ENCODE results near the gene DEPDC4.
"Not testable (repeated sequence)": the region's sequence is repeated elsewhere in the genome, so short reads cannot be mapped to it uniquely, and the experiment has no call there.

DEPDC4 gene

DNA sequence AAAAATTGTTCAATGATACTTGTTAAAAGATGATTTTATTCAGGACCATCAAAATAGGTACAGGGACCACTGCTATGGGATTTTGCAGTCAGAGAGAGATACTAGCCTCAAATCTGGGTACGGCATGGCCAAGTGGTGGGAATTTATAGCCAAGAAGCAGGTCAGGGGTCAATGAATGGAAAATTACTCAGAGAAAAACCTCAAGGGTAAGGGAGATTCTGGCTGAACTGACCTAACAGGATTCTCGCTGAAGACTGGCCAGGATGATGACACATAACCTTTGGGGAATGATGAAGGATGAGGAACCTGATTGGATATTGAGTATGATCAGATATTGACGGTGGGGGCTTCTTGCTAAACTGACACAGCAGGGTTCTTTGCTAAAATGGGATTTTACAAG is 32.7 kb downstream of the DEPDC4 start:
- no peaks in the 10 kb centered on the region for H3K36me3 ChIP-seq (ENCODE audit: insufficient read depth, low read length)
- TF ChIP-seq EZH2 (IDR thresholded peaks at IDR 0.05) (no peak), FOXP2 (optimal IDR thresholded peaks at IDR 0.05; ENCODE audit: control extremely low read depth, extremely low read length, insufficient read depth) (no peak), POLR2AphosphoS5 (IDR thresholded peaks at IDR 0.05; ENCODE audit: borderline replicate concordance, low read depth, low read length) (no peak)
- no peak overlapping the region for H3K27ac ChIP-seq
- no peaks in the 10 kb centered on the region for H3K9me3 ChIP-seq (ENCODE audit: low read depth, low read length)
- DNase-seq (ENCODE audit: low read depth, low spot score), result no peak
- no peak overlapping the region for H3K9ac ChIP-seq (ENCODE audit: insufficient read length)
- peak overlapping the region; percentile 4; the same call in 1 of the 2 replicates for H3K4me3 ChIP-seq

DNA sequence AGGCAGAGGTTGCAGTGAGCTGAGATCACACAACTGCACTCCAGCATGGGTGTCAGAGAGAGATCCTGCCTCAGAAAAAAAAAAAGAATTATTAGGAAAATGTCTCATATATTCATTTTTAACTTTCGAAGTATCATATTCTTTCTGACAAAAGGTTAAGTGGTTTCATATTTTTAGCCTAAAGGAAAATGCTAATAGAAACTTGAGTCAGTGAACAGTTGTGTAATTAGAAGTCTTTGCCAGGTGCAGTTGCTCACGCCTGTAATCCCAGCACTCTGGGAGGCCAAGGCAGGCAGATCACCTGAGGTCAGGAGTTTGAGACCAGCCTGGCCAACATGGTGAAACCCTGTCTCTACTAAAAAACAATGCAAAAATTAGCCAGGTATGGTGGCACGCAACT is 35.0 kb downstream of the DEPDC4 start:
- H3K27ac ChIP-seq, result not testable (repeated sequence)

DNA sequence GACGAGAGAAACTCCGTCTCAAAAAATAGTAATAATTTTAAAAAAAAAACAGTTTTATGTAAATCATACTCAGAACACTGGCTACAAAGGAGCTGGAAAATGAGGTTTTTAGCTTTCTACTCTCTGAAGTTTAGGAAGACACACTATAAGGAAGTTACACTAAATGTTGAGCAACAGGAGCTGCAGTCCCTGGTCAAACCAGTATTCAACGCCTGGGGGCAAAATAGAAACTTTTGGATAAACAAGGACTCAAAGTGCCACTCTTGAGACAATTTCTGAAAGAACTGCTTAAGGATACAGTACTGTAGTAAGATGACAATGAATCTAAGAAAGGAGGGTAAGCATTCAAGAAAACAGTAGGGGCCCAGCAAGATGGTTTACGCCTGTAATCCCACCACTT is 37.0 kb downstream of the DEPDC4 start:
- Histone ChIP-seq H3K9me3 (ENCODE audit: low read depth, low read length) (no peaks in the 10 kb centered on the region), H3K9ac (ENCODE audit: insufficient read length) (no peak overlapping the region), H3K4me3 (no peak overlapping the region), H3K36me3 (ENCODE audit: insufficient read depth, low read length) (peaks cover 7% of the 10 kb centered on the region), H3K27ac (no peak overlapping the region)
- TF ChIP-seq FOXP2 (optimal IDR thresholded peaks at IDR 0.05; ENCODE audit: control extremely low read depth, extremely low read length, insufficient read depth), result no peak
- no peak for TF ChIP-seq POLR2AphosphoS5 (IDR thresholded peaks at IDR 0.05; ENCODE audit: borderline replicate concordance, low read depth, low read length)
- TF ChIP-seq EZH2 (IDR thresholded peaks at IDR 0.05), result no peak
- DNase-seq (ENCODE audit: low read depth, low spot score), result no peak

More for the DNA sequence above, 35.0 kb downstream of the DEPDC4 start:
- not testable (repeated sequence) for H3K9ac ChIP-seq (ENCODE audit: insufficient read length); H3K9me3 ChIP-seq (ENCODE audit: low read depth, low read length); DNase-seq (ENCODE audit: low read depth, low spot score); H3K4me3 ChIP-seq; H3K36me3 ChIP-seq (ENCODE audit: insufficient read depth, low read length)

DNA sequence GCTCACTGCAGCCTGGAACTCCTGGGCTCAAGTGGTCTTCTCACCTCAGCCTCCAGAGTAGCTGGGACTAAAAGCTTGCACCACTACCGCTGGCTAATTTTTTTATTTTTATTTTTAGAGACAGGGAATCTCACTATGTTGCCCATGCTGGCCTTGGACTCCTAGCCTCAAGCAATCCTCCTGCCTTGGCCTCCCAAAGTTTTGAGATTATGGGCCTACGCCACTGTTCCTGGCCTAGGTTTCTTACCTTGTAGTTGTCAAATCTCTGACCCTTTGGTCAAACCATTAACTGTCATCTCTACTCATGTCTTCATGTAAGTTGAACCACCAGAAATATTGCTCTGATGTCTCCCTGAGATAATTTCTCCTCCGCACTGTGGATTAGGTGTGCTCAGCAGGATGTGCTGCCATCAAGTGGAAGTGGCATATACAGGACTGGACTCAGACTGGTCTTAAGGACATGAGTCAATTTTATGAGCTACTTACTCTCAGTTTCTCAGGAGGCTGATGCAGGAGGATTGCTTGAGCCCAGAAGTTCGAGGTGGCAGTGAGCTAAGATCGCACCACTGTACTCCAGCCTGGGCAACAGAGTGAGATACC is 37.7 kb downstream of the DEPDC4 start:
- H3K4me3 ChIP-seq, result no peak overlapping the region
- no peaks in the 10 kb centered on the region for H3K9me3 ChIP-seq (ENCODE audit: low read depth, low read length)
- TF ChIP-seq POLR2AphosphoS5 (IDR thresholded peaks at IDR 0.05; ENCODE audit: borderline replicate concordance, low read depth, low read length) (no peak), EZH2 (IDR thresholded peaks at IDR 0.05) (no peak), FOXP2 (optimal IDR thresholded peaks at IDR 0.05; ENCODE audit: control extremely low read depth, extremely low read length, insufficient read depth) (no peak)
- no peak overlapping the region for H3K9ac ChIP-seq (ENCODE audit: insufficient read length)
- H3K36me3 ChIP-seq (ENCODE audit: insufficient read depth, low read length), result peaks cover 13% of the 10 kb centered on the region
- no peak for DNase-seq (ENCODE audit: low read depth, low spot score)
- no peak overlapping the region for H3K27ac ChIP-seq

DNA sequence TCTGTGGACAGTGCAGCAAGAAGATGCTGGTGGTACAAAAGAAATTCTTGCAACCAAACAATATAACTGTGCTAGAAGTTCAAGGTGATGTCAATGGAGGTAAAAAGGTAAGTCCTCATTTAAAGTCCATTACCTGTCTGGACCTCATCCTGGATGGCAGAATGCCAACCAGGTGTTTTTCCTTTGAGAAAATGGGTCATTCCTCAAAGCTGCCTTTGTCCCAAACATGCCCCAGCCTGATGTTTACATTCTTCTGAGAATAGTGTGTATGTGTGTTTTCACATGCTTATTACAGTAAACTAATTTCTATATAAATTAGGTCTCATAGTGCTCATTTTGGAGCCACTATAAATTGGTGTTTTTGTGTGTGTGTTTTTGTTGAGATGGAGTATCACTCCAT is 41.4 kb downstream of the DEPDC4 start:
- H3K4me3 ChIP-seq, result no peak overlapping the region

DNA sequence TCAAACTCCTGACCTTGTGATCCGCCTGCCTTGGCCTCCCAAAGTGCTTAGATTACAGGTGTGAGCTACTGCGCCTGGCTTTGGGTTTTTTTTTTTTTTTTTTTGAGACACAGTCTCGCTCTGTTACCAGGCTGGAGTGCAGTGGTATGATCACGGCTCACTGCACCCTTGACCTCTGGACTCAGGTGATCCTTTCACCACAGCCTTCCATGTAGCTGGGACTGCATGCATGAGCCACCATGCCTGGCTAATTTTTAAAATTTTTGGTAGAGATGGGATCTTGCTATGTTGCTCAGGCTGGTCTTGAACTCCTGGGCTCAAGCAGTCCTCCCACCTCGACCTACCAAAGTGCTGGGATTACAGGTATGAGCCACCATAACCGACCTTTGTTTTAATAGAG is 44.7 kb downstream of the DEPDC4 start:
- not testable (repeated sequence) for DNase-seq (ENCODE audit: low read depth, low spot score); H3K4me3 ChIP-seq; H3K9me3 ChIP-seq (ENCODE audit: low read depth, low read length); H3K9ac ChIP-seq (ENCODE audit: insufficient read length); H3K27ac ChIP-seq
- peaks cover 56% of the 10 kb centered on the region for H3K36me3 ChIP-seq (ENCODE audit: insufficient read depth, low read length)

More for the DNA sequence above, 41.4 kb downstream of the DEPDC4 start:
- DNase-seq (ENCODE audit: low read depth, low spot score), result no peak
- TF ChIP-seq FOXP2 (optimal IDR thresholded peaks at IDR 0.05; ENCODE audit: control extremely low read depth, extremely low read length, insufficient read depth), result no peak
- TF ChIP-seq POLR2AphosphoS5 (IDR thresholded peaks at IDR 0.05; ENCODE audit: borderline replicate concordance, low read depth, low read length), result no peak
- no peak for TF ChIP-seq EZH2 (IDR thresholded peaks at IDR 0.05)
- H3K36me3 ChIP-seq (ENCODE audit: insufficient read depth, low read length), result peaks cover 29% of the 10 kb centered on the region
- H3K27ac ChIP-seq, result no peak overlapping the region
- no peak overlapping the region for H3K9ac ChIP-seq (ENCODE audit: insufficient read length)
- H3K9me3 ChIP-seq (ENCODE audit: low read depth, low read length), result no peaks in the 10 kb centered on the region

DNA sequence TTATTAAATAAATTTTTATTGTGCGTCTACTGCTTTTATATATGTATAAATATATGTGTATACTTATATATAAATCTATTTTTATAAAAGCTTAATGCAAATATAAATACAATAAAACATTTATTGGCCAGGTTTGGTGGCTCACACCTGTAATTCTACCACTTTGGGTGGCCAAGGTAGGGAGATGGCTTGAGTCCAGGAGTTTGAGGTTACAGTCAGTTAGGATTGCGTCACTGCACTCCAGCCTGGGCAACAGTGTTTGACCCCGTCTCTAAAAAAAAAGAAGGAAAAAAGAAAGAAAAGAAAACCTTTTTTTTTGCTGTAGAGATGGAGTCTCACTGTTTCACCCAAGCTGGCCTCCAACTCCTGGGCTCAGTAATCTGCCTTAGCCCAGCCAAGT is 45.4 kb downstream of the DEPDC4 start:
- no peak for DNase-seq (ENCODE audit: low read depth, low spot score)
- no peak overlapping the region for H3K9ac ChIP-seq (ENCODE audit: insufficient read length)
- TF ChIP-seq FOXP2 (optimal IDR thresholded peaks at IDR 0.05; ENCODE audit: control extremely low read depth, extremely low read length, insufficient read depth), result no peak
- no peaks in the 10 kb centered on the region for H3K9me3 ChIP-seq (ENCODE audit: low read depth, low read length)
- H3K4me3 ChIP-seq, result no peak overlapping the region
- H3K27ac ChIP-seq, result no peak overlapping the region
- peaks cover 56% of the 10 kb centered on the region for H3K36me3 ChIP-seq (ENCODE audit: insufficient read depth, low read length)

DNA sequence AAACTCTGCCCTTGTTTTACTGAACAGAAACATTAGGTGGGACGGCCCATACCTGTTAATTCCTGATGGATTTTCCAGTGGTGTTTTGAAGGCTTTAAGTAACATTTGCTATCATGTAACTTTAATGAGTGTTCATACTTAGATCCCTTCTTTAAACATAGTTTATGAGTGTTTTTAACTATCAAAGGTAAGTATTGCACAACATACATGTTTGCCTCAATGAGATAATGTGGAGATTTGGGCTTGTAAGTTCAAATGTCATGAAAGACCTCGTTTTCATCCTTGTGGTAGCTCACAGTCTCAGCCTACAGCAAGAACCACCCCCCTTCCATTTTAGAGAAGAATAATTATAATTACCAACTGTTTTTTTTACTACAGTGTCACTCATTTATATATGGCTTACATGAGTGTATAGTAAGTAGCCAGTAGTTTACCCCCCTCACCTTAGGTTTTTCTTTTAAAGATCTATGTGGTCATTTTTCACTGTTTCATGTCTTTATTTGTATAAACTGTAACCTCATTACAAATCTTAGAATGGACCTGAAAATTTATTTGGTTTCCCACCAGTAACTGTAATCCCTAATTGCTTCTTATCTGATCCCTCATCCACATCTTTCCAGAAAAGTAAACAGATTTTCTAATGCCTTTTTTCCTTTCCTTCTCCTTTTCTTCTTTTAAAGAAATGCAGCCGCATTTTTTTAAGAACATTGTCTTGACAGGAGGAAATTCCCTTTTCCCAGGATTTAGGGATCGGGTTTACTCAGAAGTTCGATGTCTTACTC is 47.4 kb downstream of the DEPDC4 start:
- peaks cover 53% of the 10 kb centered on the region for H3K36me3 ChIP-seq (ENCODE audit: insufficient read depth, low read length)
- H3K9me3 ChIP-seq (ENCODE audit: low read depth, low read length), result no peaks in the 10 kb centered on the region
- H3K9ac ChIP-seq (ENCODE audit: insufficient read length), result no peak overlapping the region
- H3K27ac ChIP-seq, result no peak overlapping the region
- H3K4me3 ChIP-seq, result no peak overlapping the region
- TF ChIP-seq POLR2AphosphoS5 (IDR thresholded peaks at IDR 0.05; ENCODE audit: borderline replicate concordance, low read depth, low read length) (no peak), EZH2 (IDR thresholded peaks at IDR 0.05) (no peak), FOXP2 (optimal IDR thresholded peaks at IDR 0.05; ENCODE audit: control extremely low read depth, extremely low read length, insufficient read depth) (no peak)
- DNase-seq (ENCODE audit: low read depth, low spot score), result no peak

DNA sequence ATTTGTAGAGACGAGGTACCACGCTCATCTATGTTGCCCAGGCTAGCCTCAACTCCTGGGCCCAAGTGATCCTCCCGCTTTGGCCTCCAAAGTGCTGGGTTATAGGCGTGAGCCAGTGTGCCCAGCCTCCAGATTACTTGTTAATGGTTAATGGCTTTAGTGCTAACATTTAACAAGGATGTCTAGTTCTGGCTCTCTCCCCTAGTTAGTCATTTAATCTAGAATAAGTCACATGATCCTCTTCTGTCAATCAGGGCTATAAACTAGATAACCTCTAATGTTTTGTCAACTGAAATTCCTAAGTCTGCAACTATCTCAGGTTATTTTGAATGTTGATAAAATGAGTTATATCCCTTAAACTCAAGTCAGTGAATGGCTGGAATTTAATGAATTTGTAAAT is 50.5 kb downstream of the DEPDC4 start:
- peaks cover 57% of the 10 kb centered on the region for H3K36me3 ChIP-seq (ENCODE audit: insufficient read depth, low read length)

More for the DNA sequence above, 50.5 kb downstream of the DEPDC4 start:
- no peak for DNase-seq (ENCODE audit: low read depth, low spot score)
- no peak for TF ChIP-seq FOXP2 (optimal IDR thresholded peaks at IDR 0.05; ENCODE audit: control extremely low read depth, extremely low read length, insufficient read depth)
- no peak for TF ChIP-seq POLR2AphosphoS5 (IDR thresholded peaks at IDR 0.05; ENCODE audit: borderline replicate concordance, low read depth, low read length)
- no peak for TF ChIP-seq EZH2 (IDR thresholded peaks at IDR 0.05)
- H3K9me3 ChIP-seq (ENCODE audit: low read depth, low read length), result no peaks in the 10 kb centered on the region
- H3K27ac ChIP-seq, result no peak overlapping the region
- no peak overlapping the region for H3K4me3 ChIP-seq
- H3K9ac ChIP-seq (ENCODE audit: insufficient read length), result no peak overlapping the region

All from SK-N-MC (cell line).